Transverse colon (tissue), 4 donors: Measurements from ENCODE around the gene LRG1. TPM values are rescaled to one million over a fixed set of nuclear protein-coding genes. Genes with fewer than 3 reads are reported as not detected.

Experiments
- DNase-seq: peaks from one replicate; pipeline ENCODE4 v3.0.0-alpha.2; 2019
- H3K27ac ChIP-seq, 4 donors: fragments of 200-600 bp; sonication (generic); 2 replicates each; pipeline ENCODE4 v1.5.1; 2016 to 2018; ENCODE audit warnings: inconsistent platforms in 4 of 4
- H3K27me3 ChIP-seq: fragments of 200-600 bp; sonication (generic); 2 replicates; pipeline ENCODE4 v1.5.1; 2017; ENCODE audit warnings: inconsistent platforms
- H3K36me3 ChIP-seq, 4 donors: fragments of 200-600 bp; sonication (generic); 2 replicates each; pipeline ENCODE4 v1.5.1; 2017 to 2019; ENCODE audit warnings: inconsistent platforms in 4 of 4
- H3K4me1 ChIP-seq, 4 donors: fragments of 200-600 bp; sonication (generic); 2 replicates each; pipeline ENCODE4 v1.5.1; 2017 to 2020; ENCODE audit warnings: inconsistent platforms in 4 of 4
- H3K4me3 ChIP-seq, 4 donors: fragments of 200-600 bp; sonication (generic); 1 replicate in 1 of 4; 2 replicates in 3 of 4; pipeline versions ENCODE4 v1.5.1 to v1.6.1; 2017 to 2019; ENCODE audit warnings: inconsistent platforms in 4 of 4
- H3K9me3 ChIP-seq, 2 donors: fragments of 200-600 bp; sonication (generic); 2 replicates each; pipeline ENCODE4 v1.5.1; 2017 to 2019; ENCODE audit warnings: inconsistent platforms in 2 of 2
- EP300 ChIP-seq: sonication (generic); formaldehyde crosslinking; IDR thresholded peaks from one replicate; pipeline ENCODE4 v1.6.1; 2017; ENCODE audit warnings: antibody characterized with exemption, low read depth
- POLR2A ChIP-seq: fragments of 450-650 bp; IDR thresholded peaks from one replicate; pipeline ENCODE4 v1.6.1; 2016; ENCODE audit warnings: antibody characterized with exemption, mild to moderate bottlenecking, moderate library complexity
- POLR2AphosphoS5 ChIP-seq, 3 donors: sonication (generic); formaldehyde crosslinking; IDR thresholded peaks; one replicate each; pipeline ENCODE4 v1.6.1; 2016; ENCODE audit warnings: antibody characterized with exemption in 3 of 3
- WGBS, 2 donors: methylation state at CpG; one replicate each; pipeline ENCODE4 v1.1.5; 2018; ENCODE audit warnings: low coverage in 1 of 2; 5-methylcytosine and 5-hydroxymethylcytosine counted together
- in situ Hi-C, 4 donors: fragments of 200-750 bp; cut with MboI; loops; one replicate each; pipeline versions ENCODE4 v1.15.0 to v1.15.1; 2017; ENCODE audit warnings: low sequenced_read_pairs in 3 of 4, low pct_ligation_motif_present in 1 of 4, low pct_unique_long_range_greater_than_20kb in 1 of 4
- intact Hi-C: fragments of 100-400 bp; cut with DNase I; formaldehyde crosslinking; loops from one replicate; pipeline ENCODE4 v1.15.1; 2023; ENCODE audit warnings: low total_unique reads
- total RNA-seq, 4 donors: library from RNA; depleted of rRNA; stranded (reverse); fragments of >200 nt; gene quantifications; one replicate each; pipeline ENCODE4 v1.1.0, GENCODE V29; 2016
- TF ChIP-seq, protein P1 (sequence below), 5 experiments: fragments of 200-600 bp in 3 of 5; fragments of 450-650 bp in 2 of 5; sonication (generic) in 3 of 5; IDR thresholded peaks; 1 replicate in 2 of 5; 2 replicates in 3 of 5; pipeline ENCODE4 v1.5.1; 2016 to 2017; ENCODE audit warnings: antibody characterized with exemption in 5 of 5, inconsistent platforms in 3 of 5, mild to moderate bottlenecking in 2 of 5, moderate library complexity in 1 of 5

LRG1 gene
- total RNA-seq, 4 donors from 2014 or later = 1.9 to 18.1 (median 14.4) TPM

DNA sequence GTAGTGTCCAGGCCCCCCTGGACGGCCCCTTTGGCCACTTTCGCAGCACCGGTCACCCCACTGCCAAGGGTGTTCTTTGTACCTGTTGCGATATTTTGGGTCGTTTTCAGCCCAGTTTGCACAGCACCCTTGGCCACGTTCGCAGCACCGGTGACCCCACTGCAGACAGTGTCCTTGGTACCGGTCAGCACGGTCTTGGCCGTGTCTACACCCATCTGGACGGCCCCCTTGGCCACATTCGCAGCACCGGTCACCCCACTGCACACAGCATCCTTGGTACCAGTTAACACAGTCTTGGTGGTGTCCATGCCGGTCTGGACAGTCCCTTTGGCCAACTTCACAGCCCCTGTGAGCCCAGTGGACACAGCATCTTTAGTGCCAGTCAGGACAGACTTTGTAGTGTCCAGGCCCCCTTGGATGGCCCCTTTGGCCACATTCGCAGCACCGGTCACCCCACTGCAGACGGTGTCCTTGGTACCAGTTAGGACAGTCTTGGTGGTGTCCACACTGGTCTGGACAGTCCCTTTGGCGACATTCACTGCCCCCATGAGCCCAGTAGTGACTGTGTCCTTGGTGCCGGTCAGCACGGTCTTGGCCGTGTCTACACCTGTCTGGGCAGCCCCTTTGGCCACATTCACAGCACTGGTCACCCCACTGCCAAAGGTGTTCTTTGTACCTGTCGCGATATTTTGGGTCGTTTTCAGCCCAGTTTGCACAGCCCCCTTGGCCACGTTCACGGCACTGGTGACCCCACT, 28.4 kb downstream of the LRG1 start:
- Histone ChIP-seq H3K9me3 (no peaks in the 10 kb centered on the region), H3K27me3 (no peaks in the 10 kb centered on the region), H3K4me3 (no peak overlapping the region), H3K27ac (no peak overlapping the region), H3K36me3 (no peaks in the 10 kb centered on the region), H3K4me1 (no peaks in the 10 kb centered on the region)
- in situ Hi-C loops = no loop called here
- intact Hi-C loops = no loop called here
- 83 to 84% methylated on average over 9 to 26 of the region's 27 CpGs for WGBS, 2 donors
- no peak for DNase-seq
- TF ChIP-seq POLR2AphosphoS5 (IDR thresholded peaks at IDR 0.05) = no peak
- TF ChIP-seq EP300 = no peak
- no peak for TF ChIP-seq POLR2A

DNA sequence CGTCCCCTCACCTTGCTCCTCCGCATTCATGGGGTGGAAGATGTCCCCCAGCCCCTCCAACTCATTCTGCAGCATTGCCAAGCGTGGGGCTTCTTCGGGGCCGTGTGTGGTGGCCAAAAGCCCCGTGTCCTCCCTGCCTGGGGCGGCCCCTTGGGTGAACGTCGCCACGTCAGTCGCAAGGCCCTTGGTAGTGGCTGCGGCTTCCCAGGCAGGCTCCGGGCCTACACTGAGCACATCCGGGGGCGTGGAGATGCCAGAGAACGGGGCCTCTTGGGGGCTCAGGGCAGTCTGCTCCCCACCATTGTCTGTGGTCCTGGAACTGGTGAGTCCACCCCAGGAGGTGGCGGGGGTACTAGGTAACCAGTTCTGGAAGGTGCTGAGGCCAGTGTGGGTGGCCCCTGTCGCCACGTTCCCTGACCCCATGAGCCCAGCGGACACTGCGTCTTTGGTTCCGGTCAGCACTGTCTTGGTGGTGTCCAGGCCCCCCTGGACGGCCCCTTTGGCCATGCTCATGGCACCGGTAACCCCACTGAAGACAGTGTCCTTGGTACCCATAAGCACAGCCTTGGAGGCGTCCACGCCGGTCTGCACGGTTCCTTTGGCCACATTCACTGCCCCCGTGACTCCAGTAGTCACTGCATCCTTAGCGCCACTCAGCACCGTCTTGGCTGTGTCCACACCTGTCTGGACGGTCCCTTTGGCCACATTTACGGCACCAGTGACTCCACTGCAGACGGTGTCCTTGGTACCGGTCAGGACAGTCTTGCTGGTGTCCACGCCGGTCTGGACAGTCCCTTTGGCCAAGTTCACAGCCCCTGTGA, 29.2 kb downstream of the LRG1 start:
- no peak overlapping the region for H3K4me3 ChIP-seq
- in situ Hi-C loops (no loop called here), intact Hi-C loops (no loop called here)
- H3K4me1 ChIP-seq = no peaks in the 10 kb centered on the region
- TF ChIP-seq POLR2A (no peak), POLR2AphosphoS5 (IDR thresholded peaks at IDR 0.05) (no peak), EP300 (no peak)
- TF ChIP-seq, protein P1, sequence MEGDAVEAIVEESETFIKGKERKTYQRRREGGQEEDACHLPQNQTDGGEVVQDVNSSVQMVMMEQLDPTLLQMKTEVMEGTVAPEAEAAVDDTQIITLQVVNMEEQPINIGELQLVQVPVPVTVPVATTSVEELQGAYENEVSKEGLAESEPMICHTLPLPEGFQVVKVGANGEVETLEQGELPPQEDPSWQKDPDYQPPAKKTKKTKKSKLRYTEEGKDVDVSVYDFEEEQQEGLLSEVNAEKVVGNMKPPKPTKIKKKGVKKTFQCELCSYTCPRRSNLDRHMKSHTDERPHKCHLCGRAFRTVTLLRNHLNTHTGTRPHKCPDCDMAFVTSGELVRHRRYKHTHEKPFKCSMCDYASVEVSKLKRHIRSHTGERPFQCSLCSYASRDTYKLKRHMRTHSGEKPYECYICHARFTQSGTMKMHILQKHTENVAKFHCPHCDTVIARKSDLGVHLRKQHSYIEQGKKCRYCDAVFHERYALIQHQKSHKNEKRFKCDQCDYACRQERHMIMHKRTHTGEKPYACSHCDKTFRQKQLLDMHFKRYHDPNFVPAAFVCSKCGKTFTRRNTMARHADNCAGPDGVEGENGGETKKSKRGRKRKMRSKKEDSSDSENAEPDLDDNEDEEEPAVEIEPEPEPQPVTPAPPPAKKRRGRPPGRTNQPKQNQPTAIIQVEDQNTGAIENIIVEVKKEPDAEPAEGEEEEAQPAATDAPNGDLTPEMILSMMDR (IDR thresholded peaks at IDR 0.05) = no peak
- no peak overlapping the region for H3K27ac ChIP-seq
- 83 to 88% methylated on average over 6 to 37 of the region's 37 CpGs for WGBS, 2 donors
- no peaks in the 10 kb centered on the region for H3K9me3 ChIP-seq
- H3K36me3 ChIP-seq = no peaks in the 10 kb centered on the region
- no peak for DNase-seq
- H3K27me3 ChIP-seq = no peaks in the 10 kb centered on the region

DNA sequence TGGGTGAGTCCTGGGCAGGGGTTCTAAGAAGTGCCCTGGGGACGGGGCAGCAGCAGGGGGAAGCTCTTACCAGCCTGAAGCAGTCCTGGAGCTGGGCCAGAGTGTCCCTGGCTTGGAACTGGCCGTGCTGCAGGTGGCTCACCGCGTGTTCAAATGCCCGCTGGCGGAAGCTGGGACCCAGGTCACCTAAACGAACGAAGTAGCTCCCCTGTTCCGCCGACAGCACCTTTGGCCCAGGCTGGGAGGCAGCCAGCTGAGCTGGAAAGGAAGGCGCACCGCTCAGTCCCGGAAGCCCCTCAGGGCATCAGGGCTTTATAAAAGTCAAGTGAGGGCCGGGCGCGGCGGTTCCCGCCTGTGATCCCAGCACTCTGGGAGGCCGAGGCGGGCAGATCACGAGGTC, 31.1 kb downstream of the LRG1 start:
- H3K9me3 ChIP-seq = no peaks in the 10 kb centered on the region
- intact Hi-C loops = no loop called here
- no peak for TF ChIP-seq EP300
- TF ChIP-seq POLR2A = no peak
- TF ChIP-seq POLR2AphosphoS5 (IDR thresholded peaks at IDR 0.05) = no peak
- TF ChIP-seq, protein P1 (IDR thresholded peaks at IDR 0.05) = no peak
- no peaks in the 10 kb centered on the region for H3K4me1 ChIP-seq
- no peak overlapping the region for H3K4me3 ChIP-seq
- in situ Hi-C loops = no loop called here
- WGBS, 2 donors = 92% methylated on average over 19 of the region's 21 CpGs; no CpG with 5 or more reads in 1 of the 2 donors
- no peak for DNase-seq
- H3K27ac ChIP-seq = no peak overlapping the region
- H3K27me3 ChIP-seq = no peaks in the 10 kb centered on the region
- no peaks in the 10 kb centered on the region for H3K36me3 ChIP-seq

DNA sequence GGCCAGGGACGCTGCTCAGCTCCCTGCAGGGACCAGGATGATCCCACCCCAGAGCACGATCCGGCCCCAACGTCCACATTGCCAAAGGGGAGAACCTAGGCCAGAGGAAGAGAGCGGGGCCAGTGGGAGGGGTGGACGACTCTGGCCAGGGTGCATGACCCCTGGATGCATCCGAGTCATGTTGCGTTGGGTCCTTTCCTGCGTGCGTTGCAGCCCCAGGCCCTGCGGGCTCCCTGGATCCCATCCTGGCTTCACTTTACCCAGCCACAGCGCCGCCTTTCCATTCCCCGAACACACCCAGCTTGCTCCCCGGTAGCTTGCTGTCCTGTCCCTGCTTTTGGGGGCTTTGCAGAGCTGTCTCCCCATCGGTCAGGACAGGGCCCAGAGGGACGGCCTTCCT, 32.0 kb downstream of the LRG1 start:
- intact Hi-C loops = no loop called here
- 78% methylated on average over 11 of the region's 17 CpGs; no CpG with 5 or more reads in 1 of the 2 donors for WGBS, 2 donors
- no peaks in the 10 kb centered on the region for H3K27me3 ChIP-seq
- in situ Hi-C loops = no loop called here
- no peak overlapping the region for H3K27ac ChIP-seq
- TF ChIP-seq POLR2A (no peak), POLR2AphosphoS5 (IDR thresholded peaks at IDR 0.05) (no peak), EP300 (no peak)
- TF ChIP-seq, protein P1 (IDR thresholded peaks at IDR 0.05) = no peak
- no peaks in the 10 kb centered on the region for H3K4me1 ChIP-seq
- no peak overlapping the region for H3K4me3 ChIP-seq
- H3K36me3 ChIP-seq = no peaks in the 10 kb centered on the region
- H3K9me3 ChIP-seq = no peaks in the 10 kb centered on the region
- no peak for DNase-seq
